Calu3 (cell line): Measurements from ENCODE around the gene TP53I11. TPM values are rescaled to one million over a fixed set of nuclear protein-coding genes. Genes with fewer than 3 reads are reported as not detected.
A peak's percentile ranks its signal among the peaks of the same experiment; 100 is the strongest.

Experiments used
- BruUV-seq: library from RNA; stranded (reverse); fragments of 400-500 nt; replicated peaks from 2 replicates; lab custom pipeline; 2021; lab: Mats Ljungman, UMichigan
- CTCF ChIA-PET: fragments of 300-600 bp; sonication (Branson Sonifier 250); formaldehyde crosslinking; loops from one replicate; lab custom pipeline; 2022; ENCODE audit warnings: antibody characterized with exemption; lab: Charles Lee
- DNase-seq: peaks from one replicate; pipeline ENCODE4 v3.0.0; 2022
- H3K27ac Mint-ChIP-seq: one replicate; pipeline ENCODE4 v1.8.0; 2022; ENCODE audit warnings: mixed read lengths; ENCODE audit not compliant: unreplicated experiment
- H3K27me3 Mint-ChIP-seq: one replicate; pipeline ENCODE4 v1.8.0; 2022; ENCODE audit warnings: mixed read lengths; ENCODE audit not compliant: unreplicated experiment
- H3K36me3 Mint-ChIP-seq: one replicate; pipeline ENCODE4 v1.8.0; 2022; ENCODE audit warnings: mild to moderate bottlenecking, moderate library complexity, mixed read lengths; ENCODE audit not compliant: insufficient read depth, unreplicated experiment
- H3K4me1 Mint-ChIP-seq: one replicate; pipeline ENCODE4 v1.8.0; 2022; ENCODE audit warnings: mild to moderate bottlenecking, low read depth, mixed read lengths; ENCODE audit not compliant: unreplicated experiment
- H3K4me3 Mint-ChIP-seq: one replicate; pipeline ENCODE4 v1.8.0; 2022; ENCODE audit warnings: mild to moderate bottlenecking, low read depth, moderate library complexity, mixed read lengths; ENCODE audit not compliant: unreplicated experiment
- H3K9me3 Mint-ChIP-seq: one replicate; pipeline ENCODE4 v1.8.0; 2022; ENCODE audit warnings: low read depth, mixed read lengths; ENCODE audit not compliant: unreplicated experiment
- intact Hi-C: fragments of 100-400 bp; cut with micrococcal nuclease; formaldehyde crosslinking; loops from one replicate; pipeline ENCODE4 v1.10.0; 2022; ENCODE audit not compliant: unreplicated experiment
- total RNA-seq: library from RNA; stranded (reverse); gene quantifications from 2 replicates; pipeline ENCODE4 v1.2.3, GENCODE V29; 2022
- TF ChIP-seq, protein P1 (sequence below): fragments of 200-600 bp; IDR thresholded peaks from one replicate; pipeline ENCODE4 v1.8.0; 2022; ENCODE audit warnings: antibody characterized with exemption; ENCODE audit not compliant: unreplicated experiment

The TP53I11 gene
- total RNA-seq, 1 experiment from 2014 or later: 27.8 TPM

DNA sequence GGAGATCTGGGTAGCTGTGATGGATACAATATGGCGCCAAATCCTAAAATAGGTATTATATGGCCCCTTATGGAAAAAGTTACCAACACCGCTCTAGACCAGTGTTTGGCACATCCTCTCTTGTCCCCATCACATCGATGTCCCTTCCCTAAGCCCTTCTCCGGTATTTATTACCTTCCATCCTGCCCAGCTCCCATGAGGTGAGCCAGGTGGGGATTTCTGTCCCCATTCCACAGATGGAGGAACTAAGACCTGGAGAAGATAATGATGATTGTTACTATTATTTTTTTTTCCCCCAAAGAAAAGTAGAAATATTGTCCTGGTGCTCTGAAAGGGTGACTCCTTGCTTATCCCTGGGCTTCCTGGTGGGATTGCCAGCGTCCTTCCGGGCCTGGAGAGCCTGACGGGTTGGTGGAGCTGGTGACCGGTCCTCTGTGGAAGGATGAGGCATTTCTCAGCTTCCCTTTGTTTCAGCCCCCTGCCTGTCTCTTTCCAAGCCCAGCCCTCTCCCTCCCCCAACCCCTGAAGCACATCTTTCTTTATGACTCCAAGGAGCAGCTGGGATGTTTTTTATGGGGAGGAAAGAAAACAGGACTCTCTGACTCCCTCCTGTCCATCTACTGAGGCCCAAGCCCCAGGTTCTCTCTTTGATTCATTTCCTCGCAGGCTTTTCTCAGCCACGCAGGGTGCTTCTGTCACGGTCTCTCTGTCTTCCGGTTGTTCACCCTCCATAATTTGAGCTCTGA is 65.4 kb downstream of the TP53I11 start:
- no peak overlapping the region for H3K27ac Mint-ChIP-seq
- H3K36me3 Mint-ChIP-seq: no peaks in the 10 kb centered on the region
- no peak overlapping the region for H3K4me3 Mint-ChIP-seq
- no peak for DNase-seq
- BruUV-seq: no TSS peak
- no peaks in the 10 kb centered on the region for H3K9me3 Mint-ChIP-seq
- TF ChIP-seq, protein P1, sequence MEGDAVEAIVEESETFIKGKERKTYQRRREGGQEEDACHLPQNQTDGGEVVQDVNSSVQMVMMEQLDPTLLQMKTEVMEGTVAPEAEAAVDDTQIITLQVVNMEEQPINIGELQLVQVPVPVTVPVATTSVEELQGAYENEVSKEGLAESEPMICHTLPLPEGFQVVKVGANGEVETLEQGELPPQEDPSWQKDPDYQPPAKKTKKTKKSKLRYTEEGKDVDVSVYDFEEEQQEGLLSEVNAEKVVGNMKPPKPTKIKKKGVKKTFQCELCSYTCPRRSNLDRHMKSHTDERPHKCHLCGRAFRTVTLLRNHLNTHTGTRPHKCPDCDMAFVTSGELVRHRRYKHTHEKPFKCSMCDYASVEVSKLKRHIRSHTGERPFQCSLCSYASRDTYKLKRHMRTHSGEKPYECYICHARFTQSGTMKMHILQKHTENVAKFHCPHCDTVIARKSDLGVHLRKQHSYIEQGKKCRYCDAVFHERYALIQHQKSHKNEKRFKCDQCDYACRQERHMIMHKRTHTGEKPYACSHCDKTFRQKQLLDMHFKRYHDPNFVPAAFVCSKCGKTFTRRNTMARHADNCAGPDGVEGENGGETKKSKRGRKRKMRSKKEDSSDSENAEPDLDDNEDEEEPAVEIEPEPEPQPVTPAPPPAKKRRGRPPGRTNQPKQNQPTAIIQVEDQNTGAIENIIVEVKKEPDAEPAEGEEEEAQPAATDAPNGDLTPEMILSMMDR: no peak
- H3K4me1 Mint-ChIP-seq: peaks cover 23% of the 10 kb centered on the region
- CTCF ChIA-PET: interaction anchor here (1.9 kb wide), 1 partner anchor 20 kb away, joined by 5 read pairs; no protein-coding TSS in a partner anchor
- H3K27me3 Mint-ChIP-seq: peaks cover 58% of the 10 kb centered on the region
- intact Hi-C loops: no loop called here

DNA sequence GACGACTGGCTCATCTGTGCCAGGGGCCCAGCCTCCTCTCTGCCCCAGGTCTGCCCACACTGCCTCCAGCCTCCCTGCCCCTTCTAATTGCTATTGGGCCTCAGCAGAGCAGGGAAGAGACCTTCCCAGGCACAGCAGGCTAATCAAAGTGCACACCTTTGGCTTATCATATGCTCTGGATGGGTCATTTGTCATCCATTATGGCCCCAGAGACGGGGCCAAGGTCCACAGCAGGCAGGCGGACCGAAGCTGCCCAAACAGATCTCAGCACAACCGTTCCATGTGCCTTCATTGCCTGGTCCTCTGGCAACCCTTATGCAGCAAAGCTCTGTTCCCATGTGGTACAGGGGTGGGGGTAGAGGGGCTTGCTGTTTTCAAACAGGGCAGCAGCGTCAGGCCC is 66.6 kb downstream of the TP53I11 start:
- BruUV-seq: no TSS peak
- no peak overlapping the region for H3K27ac Mint-ChIP-seq
- H3K9me3 Mint-ChIP-seq: no peaks in the 10 kb centered on the region
- peaks cover 23% of the 10 kb centered on the region for H3K4me1 Mint-ChIP-seq
- TF ChIP-seq, protein P1: no peak
- CTCF ChIA-PET: no interaction called here
- peaks cover 48% of the 10 kb centered on the region for H3K27me3 Mint-ChIP-seq
- intact Hi-C loops: no loop called here
- no peaks in the 10 kb centered on the region for H3K36me3 Mint-ChIP-seq
- no peak for DNase-seq
- no peak overlapping the region for H3K4me3 Mint-ChIP-seq

DNA sequence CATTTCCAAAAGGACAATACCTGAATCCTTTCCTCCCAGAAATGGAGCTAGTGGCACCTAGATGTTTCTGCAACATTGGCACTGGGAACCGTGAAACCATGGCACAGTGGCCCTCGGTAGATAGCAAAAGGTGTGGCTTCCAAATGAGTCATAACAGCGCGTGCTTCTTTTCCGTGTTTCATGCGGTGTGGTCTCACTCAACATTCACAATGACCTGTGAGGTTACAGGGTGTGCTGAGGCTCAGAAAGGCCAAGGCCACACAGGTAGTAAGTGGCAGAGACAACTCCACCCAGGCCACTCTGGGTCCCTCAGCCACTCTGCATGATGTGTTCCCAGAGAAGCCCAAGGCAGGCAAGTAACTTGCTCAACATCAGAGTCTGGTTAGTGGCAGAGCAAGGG is 67.4 kb downstream of the TP53I11 start:
- intact Hi-C loops: no loop called here
- Mint-ChIP-seq H3K27me3 (peaks cover 48% of the 10 kb centered on the region), H3K36me3 (no peaks in the 10 kb centered on the region), H3K4me1 (peaks cover 23% of the 10 kb centered on the region), H3K9me3 (no peaks in the 10 kb centered on the region), H3K4me3 (no peak overlapping the region), H3K27ac (no peak overlapping the region)
- DNase-seq: peak; percentile 37
- CTCF ChIA-PET: interaction anchor here (0.5 kb wide), 1 partner anchor 30 kb away, joined by 3 read pairs; no protein-coding TSS in a partner anchor
- BruUV-seq: no TSS peak
- TF ChIP-seq, protein P1: no peak

Other genes starting within 250 kb of the TP53I11 start
- 0.51 TPM in 1 of 2 replicates, not detected in the other for gene TSPAN18, start 223.9 kb downstream of the TP53I11 start, total RNA-seq
- 8.1 and 11.5 TPM in 2 replicates for gene PRDM11, start 195.8 kb upstream of the TP53I11 start, total RNA-seq